GM19240 (cell line): Measurements from ENCODE around the gene FLT4.

ENCODE experiments used
- DNase-seq: peaks from one replicate; pipeline ENCODE4 v3.0.0; 2011; ENCODE audit warnings: low spot score; ENCODE audit not compliant: insufficient read length

FLT4 gene

GRCh38 chr5:180594311-180595045, 54.9 kb downstream of the FLT4 start:
- no peak for DNase-seq

GRCh38 chr5:180593446-180594206, 55.8 kb downstream of the FLT4 start:
- no peak for DNase-seq

GRCh38 chr5:180592176-180592575, 57.2 kb downstream of the FLT4 start:
- no peak for DNase-seq

- no peak for DNase-seq
These were observed 58.0 kb downstream of the FLT4 start, which contains the start of gene SCGB3A1 for GRCh38 chr5:180591311-180591887. SCGB3A1 (minus strand) TSS chr5:180591499; CDS start chr5:180591462, 37 bp downstream.

GRCh38 chr5:180590543-180591310, 58.7 kb downstream of the FLT4 start:
- DNase-seq, result no peak

- DNase-seq, result no peak
These were observed 59.4 kb downstream of the FLT4 start for GRCh38 chr5:180589771-180590542.

- DNase-seq, result no peak
These were observed 62.5 kb downstream of the FLT4 start for GRCh38 chr5:180586870-180587269.

- no peak for DNase-seq
These were observed 63.2 kb downstream of the FLT4 start for GRCh38 chr5:180586204-180586603.

- DNase-seq, result no peak
These were observed 65.7 kb downstream of the FLT4 start for GRCh38 chr5:180583738-180584137.

GRCh38 chr5:180580681-180581080, 68.7 kb downstream of the FLT4 start:
- no peak for DNase-seq

GRCh38 chr5:180575571-180575970, 73.8 kb downstream of the FLT4 start:
- DNase-seq, result no peak

- DNase-seq, result no peak
These were observed 80.5 kb downstream of the FLT4 start for GRCh38 chr5:180568914-180569313.

- no peak for DNase-seq
These were observed 85.4 kb downstream of the FLT4 start for GRCh38 chr5:180563994-180564393.

GRCh38 chr5:180558232-180558631, 91.2 kb downstream of the FLT4 start:
- no peak for DNase-seq

GRCh38 chr5:180557217-180557809, 92.1 kb downstream of the FLT4 start:
- no peak for DNase-seq

- DNase-seq, result no peak
These were observed 94.1 kb downstream of the FLT4 start for GRCh38 chr5:180555168-180555921.

GRCh38 chr5:180553530-180553929, 95.9 kb downstream of the FLT4 start:
- no peak for DNase-seq
